ENCODE data around the gene TUSC2. TPM values are rescaled to one million over a fixed set of nuclear protein-coding genes. Genes with fewer than 3 reads are reported as not detected.

Gene TUSC2
- total and polyA plus RNA-seq, 2 of the 13 experiments (the other 11 are each of a cell fraction or from before 2014, with no cell fraction given), result 36.7 to 39.1 TPM

DNA sequence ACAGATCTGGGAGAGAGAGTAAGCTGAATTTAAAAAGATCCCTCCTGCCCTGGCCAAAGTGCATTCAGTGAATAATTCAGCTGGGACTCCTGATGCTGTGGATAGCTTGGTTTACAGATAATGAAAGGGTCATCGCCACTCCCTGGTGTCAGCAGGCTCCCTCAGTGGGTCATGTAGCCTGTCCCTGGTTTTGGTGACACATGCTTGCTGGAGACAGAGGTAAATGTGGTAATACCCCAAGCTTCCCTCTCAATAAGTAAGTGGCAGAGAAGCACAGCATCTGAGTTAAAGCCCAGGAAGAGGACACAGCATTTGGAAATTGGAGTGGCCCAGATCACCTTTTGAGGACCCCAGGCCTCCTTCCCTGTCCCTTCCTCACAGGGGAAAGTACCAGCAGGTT lies 29.5 kb upstream of the TUSC2 start:
- peaks cover 0 to 4% of the 10 kb centered on the region in 2 experiments; a peak in 2 of 5 replicates for H3K27me3 ChIP-seq (ENCODE audit: control insufficient read depth in 1 of 2, insufficient read depth in 2 of 2, low read length in 2 of 2)
- no peaks in the 10 kb centered on the region for H3K9me3 ChIP-seq (ENCODE audit: low read length)
- H3K79me2 ChIP-seq (ENCODE audit: insufficient read depth, low read length), result peaks cover 39% of the 10 kb centered on the region
- POLR2A ChIA-PET, result interaction anchor here (1.5 kb wide), 1 partner anchor 58 kb away, joined by 4 read pairs; the partner anchor contains the start of genes HYAL3 and NAA80
- peaks cover 10 to 31% of the 10 kb centered on the region in 2 experiments; a peak in 4 of 5 replicates for H3K36me3 ChIP-seq (replicated peaks in 1 of 2; ENCODE audit: control insufficient read depth in 1 of 2, insufficient read depth in 2 of 2, low read length in 2 of 2)
- intact Hi-C loops (cut with micrococcal nuclease; ENCODE audit: unreplicated experiment), result no loop called here
- WGBS (ENCODE audit: low lambda C conversion rate), result 50% methylated on average over 1 of the region's 1 CpG
- H3K9ac ChIP-seq (ENCODE audit: insufficient read depth, low read depth, low read length), result peak overlapping the region; percentile 91
- TF ChIP-seq E2F1 (CRISPR knock-in tag; IDR thresholded peaks at IDR 0.05), result no peak
- no peak for TF ChIP-seq KLF15 (CRISPR knock-in tag; IDR thresholded peaks at IDR 0.05; ENCODE audit: borderline replicate concordance)
- TF ChIP-seq CREB1 (IDR thresholded peaks at IDR 0.05), result no peak
- no peak for TF ChIP-seq CREB1 (CRISPR knock-in tag; IDR thresholded peaks at IDR 0.05)
- no peak for TF ChIP-seq ISL2 (CRISPR knock-in tag; IDR thresholded peaks at IDR 0.05)
- no peak for TF ChIP-seq ZNF331 (CRISPR knock-in tag; IDR thresholded peaks at IDR 0.05)
- TF ChIP-seq YEATS2 (CRISPR knock-in tag; IDR thresholded peaks at IDR 0.05; ENCODE audit: borderline replicate concordance), result no peak
- no peak for TF ChIP-seq NFE2L1 (CRISPR knock-in tag; IDR thresholded peaks at IDR 0.05; ENCODE audit: borderline replicate concordance)
- no peak for TF ChIP-seq ZNF12 (CRISPR knock-in tag; IDR thresholded peaks at IDR 0.05)
- TF ChIP-seq ZNF569 (CRISPR knock-in tag; IDR thresholded peaks at IDR 0.05; ENCODE audit: borderline replicate concordance), result no peak
- no peak for TF ChIP-seq ZBTB46 (CRISPR knock-in tag; IDR thresholded peaks at IDR 0.05; ENCODE audit: borderline replicate concordance)
- no peak for TF ChIP-seq ZNF724P (CRISPR knock-in tag; IDR thresholded peaks at IDR 0.05; ENCODE audit: borderline replicate concordance)
- TF ChIP-seq TSC22D2 (CRISPR knock-in tag; IDR thresholded peaks at IDR 0.05; ENCODE audit: borderline replicate concordance), result no peak
- TF ChIP-seq ZNF614 (CRISPR knock-in tag; IDR thresholded peaks at IDR 0.05; ENCODE audit: borderline replicate concordance), result no peak
- no peak for TF ChIP-seq ZNF652 (CRISPR knock-in tag; IDR thresholded peaks at IDR 0.05; ENCODE audit: borderline replicate concordance, low read depth)
- no peak for TF ChIP-seq ZFY (CRISPR knock-in tag; IDR thresholded peaks at IDR 0.05)
- TF ChIP-seq, protein P1, sequence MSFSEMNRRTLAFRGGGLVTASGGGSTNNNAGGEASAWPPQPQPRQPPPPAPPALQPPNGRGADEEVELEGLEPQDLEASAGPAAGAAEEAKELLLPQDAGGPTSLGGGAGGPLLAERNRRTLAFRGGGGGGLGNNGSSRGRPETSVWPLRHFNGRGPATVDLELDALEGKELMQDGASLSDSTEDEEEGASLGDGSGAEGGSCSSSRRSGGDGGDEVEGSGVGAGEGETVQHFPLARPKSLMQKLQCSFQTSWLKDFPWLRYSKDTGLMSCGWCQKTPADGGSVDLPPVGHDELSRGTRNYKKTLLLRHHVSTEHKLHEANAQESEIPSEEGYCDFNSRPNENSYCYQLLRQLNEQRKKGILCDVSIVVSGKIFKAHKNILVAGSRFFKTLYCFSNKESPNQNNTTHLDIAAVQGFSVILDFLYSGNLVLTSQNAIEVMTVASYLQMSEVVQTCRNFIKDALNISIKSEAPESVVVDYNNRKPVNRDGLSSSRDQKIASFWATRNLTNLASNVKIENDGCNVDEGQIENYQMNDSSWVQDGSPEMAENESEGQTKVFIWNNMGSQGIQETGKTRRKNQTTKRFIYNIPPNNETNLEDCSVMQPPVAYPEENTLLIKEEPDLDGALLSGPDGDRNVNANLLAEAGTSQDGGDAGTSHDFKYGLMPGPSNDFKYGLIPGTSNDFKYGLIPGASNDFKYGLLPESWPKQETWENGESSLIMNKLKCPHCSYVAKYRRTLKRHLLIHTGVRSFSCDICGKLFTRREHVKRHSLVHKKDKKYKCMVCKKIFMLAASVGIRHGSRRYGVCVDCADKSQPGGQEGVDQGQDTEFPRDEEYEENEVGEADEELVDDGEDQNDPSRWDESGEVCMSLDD (CRISPR knock-in tag; IDR thresholded peaks at IDR 0.05; ENCODE audit: borderline replicate concordance), result no peak
- TF ChIP-seq CHCHD3 (CRISPR knock-in tag; IDR thresholded peaks at IDR 0.05), result no peak
- no TSS peak for BruUV-seq (replicated peaks)
- peaks cover 25% of the 10 kb centered on the region for H4K20me1 ChIP-seq (ENCODE audit: insufficient read depth, low read length)
- in situ Hi-C loops (cut with HindIII; ENCODE audit: extremely low pct_ligation_motif_present, low pct_unique_long_range_greater_than_20kb), result no loop called here
- peak overlapping the region; percentile 94 for H3K4me2 ChIP-seq (ENCODE audit: low read depth, low read length)
- H3K27ac ChIP-seq (ENCODE audit: extremely low read length, insufficient read depth, low read length), result no peak overlapping the region
- CTCF ChIA-PET (ENCODE audit: low intra/inter-chr PET ratio, low total read pairs), result no interaction called here
- peaks cover 37% of the 10 kb centered on the region for H3K4me1 ChIP-seq (ENCODE audit: insufficient read depth, low read length)
- FAIRE-seq, result no peak
- DNase-seq (ENCODE audit: low spot score), result no peak
- no peak overlapping the region for H2AFZ ChIP-seq (ENCODE audit: low read length)
- peak overlapping the region; percentile 76 to 91 (median 88) for H3K4me3 ChIP-seq (replicated peaks in 1 of 3; ENCODE audit: insufficient read depth in 1 of 3, low read depth in 2 of 3, low read length in 3 of 3)
- ATAC-seq, result no peak

All from HepG2 (cell line).